ENCODE data around the gene PCDHGA8. TPM values are rescaled to one million over a fixed set of nuclear protein-coding genes. Genes with fewer than 3 reads are reported as not detected.

Gene PCDHGA8
- total RNA-seq, 4 donors from 2014 or later, result 3.0 to 6.8 (median 3.6) TPM

- Histone ChIP-seq H3K4me1 (no peaks in the 10 kb centered on the region), H3K36me3 (peaks cover 0 to 19% of the 10 kb centered on the region in 2 donors), H3K27me3 (no peaks in the 10 kb centered on the region), H3K4me3 (no peak overlapping the region), H3K27ac (no peak overlapping the region), H3K9me3 (peaks cover 0 to 90% (median 0%) of the 10 kb centered on the region in 3 donors)
- TF ChIP-seq EP300 (IDR thresholded peaks at IDR 0.05) (no peak), POLR2A (IDR thresholded peaks at IDR 0.05) (no peak), CTCF (IDR thresholded peaks at IDR 0.05) (no peak), POLR2AphosphoS5 (IDR thresholded peaks at IDR 0.05) (no peak)
- no peak for ATAC-seq
- WGBS, 2 donors (ENCODE audit: low coverage in 1 of 2), result 43 to 47% methylated on average over 9 to 19 of the region's 50 CpGs
Observed at GRCh38 chr5:141441571-141442170, 49.2 kb downstream of the PCDHGA8 start.

Other genes starting within 250 kb of the PCDHGA8 start
- gene PCDHB6, start 242.6 kb upstream of the PCDHGA8 start, total RNA-seq, result 1 to 10 TPM; 1.0 to 2.0 (median 1.5) TPM
- 1 to 10 TPM; 1.7 to 3.0 (median 2.4) TPM for gene PCDHB7, start 220.0 kb upstream of the PCDHGA8 start, total RNA-seq
- gene PCDHB8, start 214.8 kb upstream of the PCDHGA8 start, total RNA-seq, result 1 to 10 TPM in 3 of 4 donors, under 1 TPM in 1; 0.27 to 1.5 (median 1.2) TPM
- gene PCDHB16, start 210.2 kb upstream of the PCDHGA8 start, total RNA-seq, result 1 to 10 TPM; 4.4 to 5.2 (median 4.8) TPM
- 10 to 100 TPM in 1 of 4 donors, 1 to 10 TPM in 3; 1.9 to 10.9 (median 3.0) TPM for gene PCDHB9, start 205.5 kb upstream of the PCDHGA8 start, total RNA-seq
- 1 to 10 TPM; 3.0 to 6.4 (median 4.1) TPM for gene PCDHB10, start 200.3 kb upstream of the PCDHGA8 start, total RNA-seq
- gene PCDHB11, start 193.0 kb upstream of the PCDHGA8 start, total RNA-seq, result 1 to 10 TPM in 3 of 4 donors, under 1 TPM in 1; 0.99 to 5.4 (median 3.0) TPM
- gene PCDHB12, start 183.9 kb upstream of the PCDHGA8 start, total RNA-seq, result 1 to 10 TPM in 3 of 4 donors, under 1 TPM in 1; 0.67 to 5.1 (median 3.4) TPM
- gene PCDHB13, start 178.7 kb upstream of the PCDHGA8 start, total RNA-seq, result 10 to 100 TPM in 1 of 4 donors, 1 to 10 TPM in 3; 2.7 to 11.7 (median 6.1) TPM
- 10 to 100 TPM in 1 of 4 donors, 1 to 10 TPM in 3; 5.4 to 12.8 (median 7.8) TPM for gene PCDHB14, start 169.3 kb upstream of the PCDHGA8 start, total RNA-seq
- gene PCDHB15, start 147.2 kb upstream of the PCDHGA8 start, total RNA-seq, result 1 to 10 TPM; 3.2 to 6.6 (median 4.1) TPM
- gene SLC25A2, start 88.6 kb upstream of the PCDHGA8 start, total RNA-seq, result 1 to 10 TPM in 2 of 4 donors, not detected in 2; 1.2 to 3.1 TPM
- gene TAF7, start 71.8 kb upstream of the PCDHGA8 start, total RNA-seq, result 10 to 100 TPM; 58.7 to 75.9 (median 61.4) TPM
- 1 to 10 TPM in 2 of 4 donors, under 1 TPM in 2; 0.67 to 1.3 (median 1.1) TPM for gene PCDHGA1, start 62.1 kb upstream of the PCDHGA8 start, total RNA-seq
- gene PCDHGA2, start 53.9 kb upstream of the PCDHGA8 start, total RNA-seq, result 1 to 10 TPM; 3.2 to 5.6 (median 4.4) TPM
- 1 to 10 TPM; 1.3 to 5.7 (median 2.8) TPM for gene PCDHGA3, start 48.8 kb upstream of the PCDHGA8 start, total RNA-seq
- gene PCDHGB1, start 42.5 kb upstream of the PCDHGA8 start, total RNA-seq, result 1 to 10 TPM; 2.0 to 9.5 (median 4.2) TPM
- 10 to 100 TPM in 1 of 4 donors, 1 to 10 TPM in 3; 2.4 to 12.0 (median 6.3) TPM for gene PCDHGA4, start 37.6 kb upstream of the PCDHGA8 start, total RNA-seq
- 10 to 100 TPM in 1 of 4 donors, 1 to 10 TPM in 3; 2.7 to 15.6 (median 4.1) TPM for gene PCDHGB2, start 32.6 kb upstream of the PCDHGA8 start, total RNA-seq
- gene PCDHGA5, start 28.5 kb upstream of the PCDHGA8 start, total RNA-seq, result 10 to 100 TPM in 1 of 4 donors, 1 to 10 TPM in 3; 2.6 to 12.5 (median 4.8) TPM
- 1 to 10 TPM; 1.5 to 10.0 (median 4.7) TPM for gene PCDHGB3, start 22.4 kb upstream of the PCDHGA8 start, total RNA-seq
- 10 to 100 TPM in 1 of 4 donors, 1 to 10 TPM in 3; 2.0 to 11.1 (median 5.7) TPM for gene PCDHGA6, start 18.7 kb upstream of the PCDHGA8 start, total RNA-seq
- 10 to 100 TPM in 1 of 4 donors, 1 to 10 TPM in 3; 2.7 to 14.3 (median 7.6) TPM for gene PCDHGA7, start 9.9 kb upstream of the PCDHGA8 start, total RNA-seq
- gene PCDHGB4, start 4.9 kb upstream of the PCDHGA8 start, total RNA-seq, result 10 to 100 TPM in 1 of 4 donors, 1 to 10 TPM in 3; 3.1 to 14.8 (median 6.0) TPM
- gene PCDHGB5, start 5.3 kb downstream of the PCDHGA8 start, total RNA-seq, result 10 to 100 TPM in 2 of 4 donors, 1 to 10 TPM in 2; 4.0 to 12.9 (median 9.8) TPM
- gene PCDHGA9, start 10.1 kb downstream of the PCDHGA8 start, total RNA-seq, result 1 to 10 TPM; 3.3 to 8.6 (median 5.9) TPM
- 10 to 100 TPM in 1 of 4 donors, 1 to 10 TPM in 3; 5.7 to 11.7 (median 6.5) TPM for gene PCDHGB6, start 15.4 kb downstream of the PCDHGA8 start, total RNA-seq
- gene PCDHGA10, start 20.4 kb downstream of the PCDHGA8 start, total RNA-seq, result 1 to 10 TPM; 2.9 to 8.2 (median 4.7) TPM
- 10 to 100 TPM; 12.3 to 19.3 (median 15.3) TPM for gene PCDHGB7, start 25.0 kb downstream of the PCDHGA8 start, total RNA-seq
- gene PCDHGA11, start 28.4 kb downstream of the PCDHGA8 start, total RNA-seq, result 10 to 100 TPM in 1 of 4 donors, 1 to 10 TPM in 3; 1.9 to 12.3 (median 3.9) TPM
- 10 to 100 TPM in 1 of 4 donors, 1 to 10 TPM in 3; 5.3 to 15.4 (median 9.8) TPM for gene PCDHGA12, start 37.9 kb downstream of the PCDHGA8 start, total RNA-seq
- 10 to 100 TPM; 52.6 to 95.6 (median 63.2) TPM for gene PCDHGC3, start 83.3 kb downstream of the PCDHGA8 start, total RNA-seq
- gene PCDHGC4, start 92.4 kb downstream of the PCDHGA8 start, total RNA-seq, result 10 to 100 TPM in 1 of 4 donors, 1 to 10 TPM in 2, under 1 TPM in 1; 0.10 to 12.9 (median 2.4) TPM
- gene PCDHGC5, start 96.4 kb downstream of the PCDHGA8 start, total RNA-seq, result 1 to 10 TPM in 3 of 4 donors, under 1 TPM in 1; 0.07 to 5.1 (median 1.8) TPM
- gene DIAPH1, start 226.4 kb downstream of the PCDHGA8 start, total RNA-seq, result 10 to 100 TPM; 35.2 to 62.3 (median 53.4) TPM
- gene HDAC3, start 244.2 kb downstream of the PCDHGA8 start, total RNA-seq, result 10 to 100 TPM; 35.4 to 77.8 (median 37.7) TPM
- 1 to 10 TPM; 2.3 to 5.4 (median 2.8) TPM for gene RELL2, start 244.4 kb downstream of the PCDHGA8 start, total RNA-seq

Measured in gastroesophageal sphincter (tissue), 4 donors.